Astrocyte (in vitro differentiated cells and primary cell): ENCODE data around the gene CHCHD2.

ENCODE experiments used
- EZH2 ChIP-seq: IDR thresholded peaks from 2 replicates; pipeline ENCODE4 v1.6.1; 2012; ENCODE audit warnings: mild to moderate bottlenecking, low read length, inconsistent platforms; ENCODE audit not compliant: insufficient read depth
- TF ChIP-seq, protein P1 (sequence below): IDR thresholded peaks from 2 replicates; pipeline ENCODE4 v1.5.1; 2011; ENCODE audit warnings: low read depth, mild to moderate bottlenecking, inconsistent platforms, low read length, moderate library complexity; ENCODE audit not compliant: insufficient read depth

DNA sequence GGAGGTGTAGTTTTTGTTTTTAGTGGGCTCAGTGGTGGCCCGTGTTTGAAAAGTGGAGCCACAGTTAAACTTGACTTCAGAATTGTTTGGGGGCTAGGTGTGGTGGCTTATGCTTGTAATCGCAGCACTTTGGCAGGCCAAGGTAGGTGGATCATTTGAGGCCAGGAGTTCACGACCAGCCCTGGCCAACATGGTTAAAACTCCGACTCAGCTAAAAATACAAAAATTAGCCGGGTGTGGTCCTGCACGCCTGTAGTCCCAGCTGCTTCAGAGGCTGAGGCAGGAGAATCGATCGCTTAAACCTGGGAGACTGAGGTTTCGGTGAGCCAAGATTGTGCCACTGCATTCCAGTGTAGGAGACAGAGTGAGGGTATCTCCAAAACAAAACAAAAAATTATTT is 52.9 kb downstream of the CHCHD2 start:
- TF ChIP-seq, protein P1, sequence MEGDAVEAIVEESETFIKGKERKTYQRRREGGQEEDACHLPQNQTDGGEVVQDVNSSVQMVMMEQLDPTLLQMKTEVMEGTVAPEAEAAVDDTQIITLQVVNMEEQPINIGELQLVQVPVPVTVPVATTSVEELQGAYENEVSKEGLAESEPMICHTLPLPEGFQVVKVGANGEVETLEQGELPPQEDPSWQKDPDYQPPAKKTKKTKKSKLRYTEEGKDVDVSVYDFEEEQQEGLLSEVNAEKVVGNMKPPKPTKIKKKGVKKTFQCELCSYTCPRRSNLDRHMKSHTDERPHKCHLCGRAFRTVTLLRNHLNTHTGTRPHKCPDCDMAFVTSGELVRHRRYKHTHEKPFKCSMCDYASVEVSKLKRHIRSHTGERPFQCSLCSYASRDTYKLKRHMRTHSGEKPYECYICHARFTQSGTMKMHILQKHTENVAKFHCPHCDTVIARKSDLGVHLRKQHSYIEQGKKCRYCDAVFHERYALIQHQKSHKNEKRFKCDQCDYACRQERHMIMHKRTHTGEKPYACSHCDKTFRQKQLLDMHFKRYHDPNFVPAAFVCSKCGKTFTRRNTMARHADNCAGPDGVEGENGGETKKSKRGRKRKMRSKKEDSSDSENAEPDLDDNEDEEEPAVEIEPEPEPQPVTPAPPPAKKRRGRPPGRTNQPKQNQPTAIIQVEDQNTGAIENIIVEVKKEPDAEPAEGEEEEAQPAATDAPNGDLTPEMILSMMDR: no peak
- no peak for TF ChIP-seq EZH2
